Esophagus muscularis mucosa (tissue), 4 donors: ENCODE data around the gene ARF1. TPM values are rescaled to one million over a fixed set of nuclear protein-coding genes. Genes with fewer than 3 reads are reported as not detected.

ENCODE experiments used
- DNase-seq: peaks from one replicate; pipeline ENCODE4 v3.0.0-alpha.2; 2017; ENCODE audit errors: extremely low spot score
- H3K27ac ChIP-seq, 4 donors: fragments of 200-600 bp; sonication (generic); replicated peaks in 1 of 4; 1 replicate in 3 of 4; 2 replicates in 1 of 4; pipeline ENCODE4 v1.5.1; 2016 to 2019; ENCODE audit warnings: mild to moderate bottlenecking in 1 of 4
- H3K27me3 ChIP-seq, 4 donors: fragments of 200-600 bp; sonication (generic); one replicate each; pipeline versions ENCODE4 v1.5.1 to v1.6.0; 2016 to 2019
- H3K36me3 ChIP-seq, 4 donors: fragments of 200-600 bp; sonication (generic); one replicate each; pipeline ENCODE4 v1.5.1; 2016 to 2019
- H3K4me1 ChIP-seq, 4 donors: fragments of 200-600 bp; sonication (generic); one replicate each; pipeline ENCODE4 v1.5.1; 2016 to 2019
- H3K4me3 ChIP-seq, 4 donors: fragments of 200-600 bp; sonication (generic); 1 replicate in 2 of 4; 2 replicates in 2 of 4; pipeline ENCODE4 v1.5.1; 2016 to 2019; ENCODE audit warnings: mild to moderate bottlenecking in 4 of 4, moderate library complexity in 1 of 4
- H3K9me3 ChIP-seq, 4 donors: fragments of 200-600 bp; sonication (generic); 1 replicate in 3 of 4; 2 replicates in 1 of 4; pipeline ENCODE4 v1.5.1; 2016 to 2019
- EP300 ChIP-seq: sonication (generic); formaldehyde crosslinking; IDR thresholded peaks from one replicate; pipeline ENCODE4 v1.6.1; 2017; ENCODE audit warnings: antibody characterized with exemption
- POLR2A ChIP-seq: fragments of 450-650 bp; IDR thresholded peaks from one replicate; pipeline ENCODE4 v1.6.1; 2017; ENCODE audit warnings: antibody characterized with exemption, moderate library complexity, mild to moderate bottlenecking, low read depth
- POLR2AphosphoS5 ChIP-seq, 2 donors: sonication (generic); formaldehyde crosslinking; IDR thresholded peaks; one replicate each; pipeline ENCODE4 v1.6.1; 2017; ENCODE audit warnings: antibody characterized with exemption in 2 of 2
- WGBS: methylation state at CpG from one replicate; pipeline ENCODE4 v1.1.5; 2018; 5-methylcytosine and 5-hydroxymethylcytosine counted together
- intact Hi-C: fragments of 100-400 bp; cut with DNase I; formaldehyde crosslinking; loops from one replicate; pipeline ENCODE4 v1.15.1; 2023
- total RNA-seq, 4 donors: library from RNA; depleted of rRNA; stranded (reverse); fragments of >200 nt; gene quantifications; one replicate each; pipeline versions ENCODE4 v1.1.0 to v1.2.1, GENCODE V29; 2016
- TF ChIP-seq, protein P1 (sequence below), 3 experiments: fragments of 200-600 bp in 2 of 3; fragments of 450-650 bp in 1 of 3; sonication (generic) in 2 of 3; IDR thresholded peaks; one replicate each; pipeline ENCODE4 v1.5.1; 2017 to 2019; ENCODE audit warnings: antibody characterized with exemption in 3 of 3, mild to moderate bottlenecking in 2 of 3, moderate library complexity in 1 of 3

The ARF1 gene
- total RNA-seq, 4 donors from 2014 or later = 238 to 392 (median 346) TPM

- no peak for DNase-seq
- intact Hi-C loops = no loop called here
- Histone ChIP-seq H3K4me3 (no peak overlapping the region), H3K27ac (no peak overlapping the region), H3K9me3 (peaks cover 0 to 10% (median 6%) of the 10 kb centered on the region in 4 donors), H3K27me3 (peaks cover 0 to 70% (median 18%) of the 10 kb centered on the region in 4 donors), H3K36me3 (no peaks in the 10 kb centered on the region), H3K4me1 (peaks cover 0 to 11% (median 10%) of the 10 kb centered on the region in 4 donors)
- TF ChIP-seq EP300 (no peak), POLR2AphosphoS5 (IDR thresholded peaks at IDR 0.05) (no peak), POLR2A (no peak)
- TF ChIP-seq, protein P1, sequence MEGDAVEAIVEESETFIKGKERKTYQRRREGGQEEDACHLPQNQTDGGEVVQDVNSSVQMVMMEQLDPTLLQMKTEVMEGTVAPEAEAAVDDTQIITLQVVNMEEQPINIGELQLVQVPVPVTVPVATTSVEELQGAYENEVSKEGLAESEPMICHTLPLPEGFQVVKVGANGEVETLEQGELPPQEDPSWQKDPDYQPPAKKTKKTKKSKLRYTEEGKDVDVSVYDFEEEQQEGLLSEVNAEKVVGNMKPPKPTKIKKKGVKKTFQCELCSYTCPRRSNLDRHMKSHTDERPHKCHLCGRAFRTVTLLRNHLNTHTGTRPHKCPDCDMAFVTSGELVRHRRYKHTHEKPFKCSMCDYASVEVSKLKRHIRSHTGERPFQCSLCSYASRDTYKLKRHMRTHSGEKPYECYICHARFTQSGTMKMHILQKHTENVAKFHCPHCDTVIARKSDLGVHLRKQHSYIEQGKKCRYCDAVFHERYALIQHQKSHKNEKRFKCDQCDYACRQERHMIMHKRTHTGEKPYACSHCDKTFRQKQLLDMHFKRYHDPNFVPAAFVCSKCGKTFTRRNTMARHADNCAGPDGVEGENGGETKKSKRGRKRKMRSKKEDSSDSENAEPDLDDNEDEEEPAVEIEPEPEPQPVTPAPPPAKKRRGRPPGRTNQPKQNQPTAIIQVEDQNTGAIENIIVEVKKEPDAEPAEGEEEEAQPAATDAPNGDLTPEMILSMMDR (IDR thresholded peaks at IDR 0.05) = no peak
- 95% methylated on average over 7 of the region's 8 CpGs for WGBS
Observed at GRCh38 chr1:228036701-228037231, 45.7 kb upstream of the ARF1 start.

DNA sequence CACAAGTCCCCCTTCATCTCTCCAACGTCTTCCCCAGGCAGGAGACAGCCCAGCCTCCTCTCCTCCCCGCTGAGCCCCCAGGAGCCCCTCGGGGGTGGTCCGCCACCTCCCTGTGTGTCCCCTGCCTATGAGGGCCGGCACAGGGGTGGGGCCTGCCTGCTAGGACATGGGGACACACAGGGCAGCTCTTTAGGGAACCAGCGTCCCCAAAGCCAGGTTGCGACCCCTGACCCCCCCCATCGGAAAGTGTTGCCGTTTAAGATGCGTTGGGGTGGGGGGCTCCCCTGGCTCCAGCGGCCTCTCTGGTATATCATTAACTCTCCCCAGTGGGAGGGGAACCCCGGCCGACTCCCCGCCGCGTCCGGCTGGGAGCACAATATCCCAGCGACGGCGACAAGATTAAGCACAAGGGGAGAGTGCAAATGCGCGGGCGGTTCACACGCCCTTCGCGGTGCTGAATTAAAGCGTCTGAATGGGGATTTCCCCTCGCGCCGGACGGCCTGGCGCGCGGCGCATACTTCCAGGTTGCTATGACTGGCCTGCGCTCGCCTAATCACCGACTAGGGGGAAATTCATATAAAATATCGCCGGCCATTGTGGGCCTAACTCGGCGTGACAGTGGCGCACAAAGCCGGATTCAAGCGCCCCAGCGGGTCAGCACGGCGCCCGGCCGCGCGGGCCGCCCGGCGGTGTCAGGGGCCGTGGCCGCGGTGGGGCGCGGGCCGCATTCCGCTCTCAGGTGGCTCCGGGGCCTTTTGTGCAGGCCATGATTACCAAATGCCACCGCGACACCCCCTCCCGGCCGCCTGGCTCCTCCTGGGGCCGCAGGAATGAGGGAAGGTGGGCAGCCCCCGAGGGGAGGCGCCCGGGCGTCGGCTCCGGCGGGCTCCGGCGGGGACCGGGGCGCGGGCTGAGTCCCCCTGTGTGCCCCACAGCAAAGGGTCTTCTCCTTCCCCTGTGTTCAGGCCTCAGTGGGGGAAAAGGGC is 44.8 kb upstream of the ARF1 start:
- intact Hi-C loops = no loop called here
- Histone ChIP-seq H3K27me3 (peaks cover 0 to 66% (median 18%) of the 10 kb centered on the region in 4 donors), H3K4me3 (peak overlapping the region; percentile 2 to 40 (median 33)), H3K4me1 (peaks cover 0 to 11% (median 10%) of the 10 kb centered on the region in 4 donors), H3K9me3 (peaks cover 0 to 10% (median 6%) of the 10 kb centered on the region in 4 donors), H3K27ac (no peak overlapping the region), H3K36me3 (no peaks in the 10 kb centered on the region)
- no peak for DNase-seq
- 8% methylated on average over 20 of the region's 80 CpGs for WGBS
- TF ChIP-seq EP300 (no peak), POLR2A (no peak), POLR2AphosphoS5 (IDR thresholded peaks at IDR 0.05) (no peak)
- TF ChIP-seq, protein P1 (IDR thresholded peaks at IDR 0.05) = no peak

DNA sequence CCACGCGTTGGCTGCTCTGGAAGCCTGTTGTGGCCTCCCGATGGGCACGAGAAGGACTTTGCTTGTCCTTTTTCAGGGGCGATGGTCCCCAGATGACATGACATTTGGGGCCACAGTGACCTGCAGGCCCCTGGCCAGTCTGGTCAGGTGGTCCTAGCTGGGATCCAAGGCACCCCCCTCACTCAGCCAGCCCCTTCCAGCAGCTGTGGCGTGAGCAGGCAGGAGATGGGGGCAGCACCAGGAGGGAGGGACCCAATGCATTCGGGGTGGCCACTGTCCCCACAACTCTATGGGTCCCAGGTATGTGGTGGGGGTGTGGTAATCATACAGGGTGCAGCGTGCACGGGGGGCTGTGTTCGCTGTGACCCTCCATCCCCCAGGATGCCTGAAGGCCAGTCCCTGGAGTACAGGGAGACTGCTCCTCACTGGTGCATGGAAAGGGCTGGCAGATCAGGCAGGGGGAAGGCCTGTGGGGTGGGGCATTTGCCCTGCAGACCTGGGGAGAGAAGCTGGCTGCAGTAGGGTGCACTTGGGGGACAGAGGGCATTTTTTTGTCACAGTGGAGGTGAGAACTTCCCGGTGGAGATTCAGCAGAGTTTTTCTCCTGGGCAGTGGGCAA is 44.0 kb upstream of the ARF1 start:
- peaks cover 0 to 66% (median 18%) of the 10 kb centered on the region in 4 donors for H3K27me3 ChIP-seq
- TF ChIP-seq, protein P1 (IDR thresholded peaks at IDR 0.05) = no peak
- intact Hi-C loops = no loop called here
- 100% methylated on average over 1 of the region's 11 CpGs for WGBS
- peaks cover 0 to 3% (median 2%) of the 10 kb centered on the region in 4 donors for H3K9me3 ChIP-seq
- no peaks in the 10 kb centered on the region for H3K36me3 ChIP-seq
- peaks cover 0 to 11% (median 10%) of the 10 kb centered on the region in 4 donors for H3K4me1 ChIP-seq
- no peak for DNase-seq
- no peak overlapping the region for H3K4me3 ChIP-seq
- H3K27ac ChIP-seq = no peak overlapping the region

DNA sequence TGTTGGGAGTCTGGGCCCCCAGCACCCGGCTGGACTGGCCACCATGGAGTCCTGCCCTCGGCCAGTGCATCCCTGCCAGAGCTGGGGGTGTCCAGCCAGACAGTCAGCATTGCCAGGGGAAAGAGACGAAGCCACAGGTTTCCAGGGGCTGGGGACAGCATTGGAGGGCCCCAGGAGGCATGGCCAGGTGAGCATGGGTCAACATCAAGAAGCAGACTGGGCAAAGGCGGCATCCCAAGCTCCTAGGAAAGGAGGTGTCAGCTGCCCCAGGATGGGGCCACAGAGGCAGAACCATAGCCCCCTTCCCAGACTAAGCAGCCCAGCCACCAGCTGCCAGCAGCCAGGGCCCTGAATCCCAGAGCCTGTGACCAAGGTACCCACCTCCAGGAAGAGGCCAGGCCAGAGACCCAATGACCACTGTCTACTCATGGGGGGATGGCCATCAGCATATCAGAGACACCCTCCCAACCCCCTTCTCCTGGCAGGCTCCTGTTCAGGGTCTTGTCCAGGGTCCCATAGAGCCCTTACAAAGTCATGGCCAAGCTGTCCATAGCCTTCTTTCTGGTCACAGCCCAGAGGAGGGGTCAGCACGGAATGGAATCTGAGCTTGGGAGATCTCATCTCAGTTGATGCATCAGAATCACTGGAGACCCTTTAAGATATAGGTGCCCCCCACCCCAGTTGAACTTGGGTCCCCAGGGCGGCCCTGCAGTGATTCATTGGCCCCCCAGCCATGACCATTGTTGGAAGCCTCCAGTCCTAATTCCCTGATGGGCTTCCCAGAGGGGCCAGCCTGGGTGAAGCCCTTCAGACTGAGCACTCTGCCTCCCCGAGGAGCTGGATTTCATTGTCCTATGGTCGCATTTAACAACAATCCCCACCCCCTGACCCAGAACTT is 43.3 kb upstream of the ARF1 start:
- WGBS = 87% methylated on average over 6 of the region's 8 CpGs
- peaks cover 0 to 66% (median 18%) of the 10 kb centered on the region in 4 donors for H3K27me3 ChIP-seq
- TF ChIP-seq EP300 = no peak
- TF ChIP-seq POLR2A = no peak
- TF ChIP-seq, protein P1 (IDR thresholded peaks at IDR 0.05) = no peak
- peaks cover 0 to 11% (median 10%) of the 10 kb centered on the region in 4 donors for H3K4me1 ChIP-seq
- H3K4me3 ChIP-seq = no peak overlapping the region
- no peaks in the 10 kb centered on the region for H3K36me3 ChIP-seq
- no peak for DNase-seq
- no peak overlapping the region for H3K27ac ChIP-seq
- intact Hi-C loops = no loop called here
- no peaks in the 10 kb centered on the region for H3K9me3 ChIP-seq
